GM15510 (cell line): ENCODE data around the gene KRTAP10-2.
"Not testable (repeated sequence)": the region's sequence is repeated elsewhere in the genome, so short reads cannot be mapped to it uniquely, and the experiment has no call there.

Experiments used
- POLR2A ChIP-seq: IDR thresholded peaks from 3 replicates; pipeline ENCODE4 v1.6.1; 2011; ENCODE audit warnings: borderline replicate concordance; ENCODE audit not compliant: insufficient read length; ENCODE audit errors: extremely low read depth

KRTAP10-2 gene, protein sequence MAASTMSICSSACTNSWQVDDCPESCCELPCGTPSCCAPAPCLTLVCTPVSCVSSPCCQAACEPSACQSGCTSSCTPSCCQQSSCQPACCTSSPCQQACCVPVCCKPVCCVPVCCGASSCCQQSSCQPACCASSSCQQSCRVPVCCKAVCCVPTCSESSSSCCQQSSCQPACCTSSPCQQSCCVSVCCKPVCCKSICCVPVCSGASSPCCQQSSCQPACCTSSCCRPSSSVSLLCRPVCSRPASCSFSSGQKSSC

DNA sequence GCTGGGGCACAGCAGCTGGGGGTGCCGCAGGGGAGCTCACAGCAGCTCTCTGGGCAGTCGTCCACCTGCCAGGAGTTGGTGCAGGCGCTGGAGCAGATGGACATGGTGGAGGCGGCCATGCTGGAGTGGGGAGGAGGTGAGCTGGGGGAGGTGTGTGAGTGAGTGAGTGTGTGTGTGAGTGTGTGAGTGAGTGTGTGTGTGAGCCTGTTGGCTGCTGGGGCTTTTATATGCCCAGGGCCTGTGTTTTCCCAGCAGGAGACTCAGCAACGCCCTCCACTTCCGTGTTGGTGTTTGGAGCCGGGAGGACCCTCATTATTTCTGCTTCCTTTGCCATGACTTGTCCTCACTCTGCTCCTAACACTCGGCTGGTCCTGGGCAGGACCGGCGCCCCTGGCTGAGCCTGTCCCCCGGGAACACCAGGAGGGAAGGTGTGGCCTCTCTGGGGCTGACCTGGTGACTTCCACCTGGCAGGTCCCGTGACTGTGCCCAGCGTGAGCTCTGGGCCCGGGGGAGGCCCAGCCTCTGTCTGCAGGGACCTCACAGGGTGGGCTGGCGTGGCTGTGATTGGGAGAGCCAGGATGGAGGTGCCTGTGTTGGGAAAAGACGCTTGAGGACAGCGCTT, at the start of gene KRTAP10-2:
Gene KRTAP10-2, minus strand, starts transcription at position 166 of the 622 bp plus-strand sequence. Its CDS starts 47 bp downstream, at position 119.
- TF ChIP-seq POLR2A: no peak

DNA sequence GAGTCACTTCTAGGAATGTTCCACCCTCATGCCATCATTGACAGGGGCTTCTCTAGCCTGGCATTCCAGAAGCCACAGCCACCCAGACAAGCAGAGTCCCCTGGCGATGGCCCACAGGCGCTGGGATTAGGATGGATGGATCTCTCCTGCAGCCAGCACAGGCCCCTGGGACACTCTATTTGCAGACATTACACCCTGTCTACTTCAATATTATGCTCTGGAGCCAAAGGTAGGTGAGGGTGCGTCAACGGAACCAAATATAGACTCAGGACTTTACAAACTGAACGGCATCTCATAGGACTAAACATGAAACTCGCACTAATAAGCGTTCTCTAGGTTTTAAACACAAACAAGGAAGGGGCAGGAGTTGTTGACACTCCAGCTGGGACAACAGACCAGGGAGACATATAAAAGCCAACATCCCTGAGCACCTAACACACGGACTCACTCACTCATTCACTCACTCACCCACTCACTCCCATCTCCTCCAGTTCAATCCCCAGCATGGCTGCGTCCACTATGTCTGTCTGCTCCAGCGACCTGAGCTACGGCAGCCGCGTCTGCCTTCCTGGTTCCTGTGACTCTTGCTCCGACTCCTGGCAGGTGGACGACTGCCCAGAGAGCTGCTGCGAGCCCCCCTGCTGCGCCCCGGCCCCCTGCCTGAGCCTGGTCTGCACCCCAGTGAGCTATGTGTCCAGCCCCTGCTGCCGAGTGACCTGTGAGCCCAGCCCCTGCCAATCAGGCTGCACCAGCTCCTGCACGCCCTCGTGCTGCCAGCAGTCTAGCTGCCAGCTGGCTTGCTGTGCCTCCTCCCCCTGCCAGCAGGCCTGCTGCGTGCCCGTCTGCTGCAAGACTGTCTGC, 49.0 kb upstream of the KRTAP10-2 start, which contains the start of gene KRTAP10-7:
Gene KRTAP10-7, plus strand, starts transcription at position 480 of the 861 bp plus-strand sequence. Its CDS starts 25 bp downstream, at position 505.
- not testable (repeated sequence) for TF ChIP-seq POLR2A

DNA sequence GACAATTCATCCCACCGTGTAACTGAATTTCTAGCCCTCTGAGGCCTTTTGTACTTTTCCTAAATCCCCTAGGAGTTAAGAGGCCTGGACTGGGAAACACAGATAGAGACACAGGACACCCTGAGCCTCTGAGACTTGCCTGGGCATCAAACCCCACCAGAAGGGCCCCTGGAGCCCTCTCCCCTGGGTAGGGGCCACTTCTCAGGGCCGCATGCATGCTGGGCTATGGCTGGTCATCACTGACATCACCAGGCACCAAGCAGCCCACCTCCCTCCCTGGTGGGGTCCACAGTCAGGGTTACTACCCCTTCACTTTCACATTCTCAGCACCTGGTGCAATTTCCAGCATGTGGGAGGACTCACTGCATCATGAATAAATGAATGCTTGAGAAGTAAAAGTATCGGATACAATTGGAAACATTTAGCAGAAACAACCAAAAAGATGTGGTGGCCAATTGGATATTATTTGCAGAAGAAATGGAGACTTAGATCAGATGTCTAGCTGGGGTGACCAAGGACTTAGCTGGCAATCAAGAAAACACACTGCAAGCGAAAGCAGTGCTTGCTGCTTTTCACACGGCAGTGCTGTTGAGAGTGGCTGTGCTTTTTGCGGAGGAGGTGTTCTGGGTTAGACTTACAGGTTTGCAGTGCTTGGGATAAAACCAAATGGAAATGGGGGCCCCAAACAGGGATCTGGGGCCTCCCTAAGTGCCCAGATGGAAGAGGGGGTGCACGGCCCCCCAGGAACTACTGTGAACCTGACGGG, 48.1 kb upstream of the KRTAP10-2 start:
- TF ChIP-seq POLR2A: no peak

DNA sequence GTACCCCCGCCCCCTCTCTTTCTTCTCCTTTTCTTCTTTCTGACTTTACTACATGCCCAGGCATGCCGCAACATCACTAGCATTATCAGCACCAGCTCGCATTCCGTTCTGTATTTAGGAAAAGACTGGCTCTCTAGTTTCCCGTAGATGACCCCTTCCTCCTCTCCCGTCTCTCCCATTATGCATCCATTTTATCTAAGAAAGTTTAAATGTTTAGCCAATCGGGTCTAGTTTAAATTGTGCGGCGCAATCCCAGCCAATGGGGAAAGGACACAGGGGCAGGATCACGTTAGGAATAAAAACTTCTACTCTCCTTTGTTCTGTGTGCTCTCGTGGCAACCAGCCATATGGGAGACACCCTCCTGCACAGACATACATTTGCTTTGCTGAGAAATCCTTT, 46.8 kb upstream of the KRTAP10-2 start:
- TF ChIP-seq POLR2A: no peak

DNA sequence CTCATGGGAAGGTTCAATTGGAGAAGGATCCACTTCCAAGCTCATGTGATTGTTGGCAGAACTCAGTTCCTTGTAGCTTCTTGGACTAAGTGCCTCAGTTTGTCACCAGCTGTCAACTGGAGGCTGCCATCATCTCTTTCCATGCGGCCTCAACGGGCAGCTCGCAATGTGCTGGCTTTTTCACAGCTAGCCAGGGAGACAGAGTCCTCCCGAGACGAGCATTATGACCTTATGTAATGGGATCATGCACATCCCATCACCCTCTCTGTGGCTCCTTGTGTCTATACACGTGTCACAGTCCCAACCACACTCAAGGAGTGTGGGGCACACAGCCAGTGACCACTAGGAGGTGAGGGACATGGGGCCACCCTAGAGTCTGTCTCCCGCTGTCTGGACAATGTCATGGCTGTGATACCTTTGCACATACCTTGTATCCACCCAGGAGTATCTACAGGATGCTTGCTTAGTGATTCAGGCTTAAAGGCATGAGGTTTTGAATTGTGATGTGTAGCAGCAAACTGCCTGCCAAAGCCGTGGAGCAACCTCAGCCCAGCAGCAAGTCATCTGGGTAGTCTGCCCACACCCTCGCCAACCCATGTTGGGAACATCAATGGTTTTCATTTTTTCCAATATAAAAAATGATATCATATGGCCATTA, 44.9 kb upstream of the KRTAP10-2 start:
- TF ChIP-seq POLR2A: no peak

DNA sequence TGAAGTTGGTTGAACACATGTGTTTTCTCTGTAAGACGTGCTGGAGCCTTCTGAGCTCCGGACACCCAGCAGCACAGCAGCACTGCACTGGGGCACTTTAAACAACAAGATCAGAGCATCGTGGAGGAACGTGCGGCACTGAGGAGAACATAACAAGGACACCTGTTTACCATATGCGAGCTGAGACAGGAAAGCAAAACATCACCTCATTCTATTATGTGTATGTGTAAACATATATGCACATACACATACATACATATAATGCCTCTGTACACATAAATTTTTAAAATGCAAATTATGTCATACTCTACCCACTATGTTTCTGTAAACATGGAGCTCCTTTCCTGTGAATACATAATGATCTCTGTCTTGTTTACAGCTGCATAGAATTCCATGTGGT, 44.2 kb upstream of the KRTAP10-2 start:
- TF ChIP-seq POLR2A: no peak

DNA sequence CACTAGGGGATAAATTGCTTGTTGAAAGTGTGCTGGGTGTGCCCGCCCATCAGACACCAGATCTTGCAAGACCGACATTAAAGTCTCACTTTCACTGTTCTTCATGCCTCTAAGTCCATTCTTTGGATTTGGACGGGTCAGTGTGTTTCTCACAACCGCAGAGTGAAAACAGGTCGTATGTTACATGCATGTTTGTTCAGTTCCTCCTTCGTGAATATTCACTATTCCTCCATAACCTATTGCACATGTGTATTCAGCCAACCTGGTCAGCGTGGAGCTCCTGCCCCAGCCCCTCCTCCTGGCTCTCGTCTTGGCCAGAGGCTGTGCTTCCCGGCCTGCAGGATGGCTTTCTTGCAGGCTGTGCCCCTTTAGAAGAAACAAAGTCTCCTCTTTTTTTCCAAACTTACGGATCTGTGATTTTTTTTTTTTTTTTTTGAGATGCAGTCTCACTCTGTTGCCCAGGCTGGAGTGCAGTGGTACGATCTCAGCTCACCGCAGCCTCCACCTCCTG, 43.2 kb upstream of the KRTAP10-2 start:
- no peak for TF ChIP-seq POLR2A

DNA sequence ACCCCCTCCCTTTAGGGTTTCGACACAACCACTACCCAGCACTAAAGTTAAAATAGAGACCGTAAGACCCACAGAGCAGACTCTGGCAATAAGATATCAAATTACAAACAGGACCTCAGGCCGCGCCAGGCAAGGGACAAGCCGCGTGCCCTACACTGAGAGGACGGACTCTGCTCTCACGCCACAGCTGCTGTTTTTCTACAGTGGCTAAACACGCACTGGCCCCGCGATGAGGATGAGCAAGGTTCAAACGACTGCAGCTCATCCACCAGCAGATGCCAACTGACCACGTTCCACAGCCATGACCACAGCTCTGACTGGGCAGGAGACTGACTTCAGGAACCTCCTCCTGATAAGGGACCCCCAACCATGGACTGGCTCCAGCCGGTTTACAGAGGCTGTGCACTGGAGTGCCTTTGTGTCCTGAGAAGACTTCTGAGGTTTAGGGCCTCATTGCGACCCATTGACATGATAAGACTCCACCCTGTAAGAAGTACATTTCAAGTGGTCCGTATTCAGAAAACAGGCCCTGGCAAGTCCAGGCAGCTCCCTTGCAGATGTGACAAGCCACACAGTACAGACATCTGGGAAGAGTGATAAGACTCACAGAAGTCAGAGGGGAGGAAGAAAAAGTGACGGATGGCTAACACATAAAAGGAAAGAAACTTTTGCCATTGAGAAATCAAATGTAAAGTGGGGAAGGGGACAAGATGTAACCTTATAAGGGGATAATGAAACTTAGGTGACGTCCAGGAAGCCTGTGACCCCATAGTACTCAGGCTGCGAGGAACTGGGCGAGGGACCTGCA, 42.5 kb upstream of the KRTAP10-2 start:
- TF ChIP-seq POLR2A: no peak

DNA sequence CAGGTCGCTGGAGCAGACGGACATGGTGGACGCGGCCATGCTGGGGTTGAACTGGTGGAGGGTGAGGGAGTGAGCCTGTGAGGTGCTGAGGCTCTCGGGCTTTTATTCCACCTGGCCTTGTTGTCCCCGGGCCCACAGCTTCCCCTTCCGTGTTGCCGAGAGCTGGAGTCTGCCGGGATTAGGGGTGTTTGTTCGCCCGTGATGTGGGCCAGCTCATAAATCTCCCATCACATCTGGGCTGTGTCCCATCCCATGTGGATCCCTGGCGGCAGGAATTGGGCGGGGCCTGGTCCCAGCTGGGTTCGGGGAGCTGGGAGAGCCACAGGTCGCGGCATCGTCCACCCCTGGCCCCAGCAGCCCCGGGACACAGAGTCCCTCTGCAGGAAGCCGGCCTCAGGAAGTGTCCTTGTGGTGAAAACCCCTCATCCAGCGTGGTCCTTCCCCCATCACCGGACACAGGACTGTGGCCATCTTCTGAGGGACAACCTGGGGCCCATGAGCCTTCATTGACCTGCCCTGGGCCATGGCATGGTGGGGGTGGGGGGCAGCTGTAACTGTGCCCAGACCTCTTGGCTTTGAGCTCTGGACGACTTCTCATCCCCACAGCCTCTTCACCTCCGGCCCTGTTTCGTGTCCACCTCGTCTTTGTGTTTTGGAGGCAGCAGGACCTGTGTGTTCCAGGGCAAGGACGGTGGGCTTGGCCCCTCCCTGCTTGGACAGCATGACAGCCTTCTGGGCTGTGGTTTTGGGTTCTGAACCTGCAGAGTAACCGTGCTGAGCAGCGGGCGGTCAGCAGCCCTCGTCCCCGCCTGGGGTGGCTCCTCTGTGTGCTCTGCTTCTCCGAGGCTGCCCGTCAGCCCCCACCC, 41.4 kb upstream of the KRTAP10-2 start, which contains the start of gene KRTAP10-6:
Gene KRTAP10-6, minus strand, starts transcription at position 60 of the 866 bp plus-strand sequence. Its CDS starts 21 bp downstream, at position 39.
- TF ChIP-seq POLR2A: no peak

DNA sequence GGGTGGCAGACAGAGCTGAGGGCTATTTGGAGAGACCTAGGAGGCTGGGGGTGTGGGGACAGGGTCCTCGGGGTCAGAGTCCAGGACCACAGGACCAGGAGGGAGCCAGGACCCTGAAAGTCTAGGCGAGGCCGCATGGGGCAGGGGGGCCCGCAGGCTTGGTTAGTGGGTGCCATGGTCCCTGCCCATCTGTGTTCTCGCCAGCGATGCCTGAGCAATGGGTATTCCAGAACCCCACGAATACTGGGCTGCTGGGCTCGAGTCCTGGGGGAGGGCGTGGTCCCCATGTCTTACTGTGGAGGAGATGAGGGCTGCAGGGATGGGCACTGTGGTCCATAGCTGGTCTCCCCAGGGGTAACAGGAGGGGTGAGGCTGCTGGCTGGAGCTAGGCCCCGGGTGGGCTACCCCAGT, 39.0 kb upstream of the KRTAP10-2 start:
- no peak for TF ChIP-seq POLR2A

DNA sequence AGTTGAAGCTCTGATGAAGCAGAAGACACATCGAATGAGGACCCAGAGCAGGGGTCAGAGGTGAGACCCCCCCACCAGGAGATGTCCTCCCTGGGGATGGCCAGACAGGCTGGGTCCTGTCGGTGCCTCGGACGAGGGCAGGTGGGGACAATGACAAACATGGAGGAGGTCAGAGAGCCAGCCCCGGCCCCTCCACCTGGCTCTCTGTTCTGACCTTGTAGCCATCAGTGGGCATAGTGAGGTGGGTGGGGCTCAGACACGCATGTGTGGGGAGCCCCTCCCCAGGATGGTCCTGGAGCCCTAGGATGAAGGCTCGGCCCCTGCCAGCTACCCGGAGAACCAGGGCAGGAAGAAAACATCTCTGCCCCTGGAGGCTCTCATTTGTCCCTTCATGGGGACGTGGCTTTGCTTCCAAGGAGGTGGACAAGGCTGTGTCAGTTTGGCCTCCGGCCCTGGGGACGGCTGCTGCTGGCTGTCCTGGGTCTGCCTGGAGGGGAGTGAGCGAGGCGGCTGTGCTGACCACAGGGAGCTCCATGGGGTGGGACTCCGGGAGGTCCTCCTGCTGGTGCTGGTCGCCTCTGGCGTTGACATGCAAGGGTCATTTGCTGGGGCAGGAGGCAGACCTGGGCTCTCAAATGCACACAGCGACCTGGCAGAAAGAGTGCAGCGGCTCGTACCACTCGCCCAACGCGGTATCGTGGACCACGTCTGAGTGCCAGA, 38.4 kb upstream of the KRTAP10-2 start:
- TF ChIP-seq POLR2A: no peak
